HG02763 (cell line): ENCODE data around the gene NFX1.

Experiments
- ATAC-seq: cut with Tn5 transposase; IDR thresholded peaks from one replicate; pipeline ENCODE4 v1.9.1; 2021; ENCODE audit warnings: mild to moderate bottlenecking, moderate library complexity; ENCODE audit not compliant: unreplicated experiment

Gene NFX1

DNA sequence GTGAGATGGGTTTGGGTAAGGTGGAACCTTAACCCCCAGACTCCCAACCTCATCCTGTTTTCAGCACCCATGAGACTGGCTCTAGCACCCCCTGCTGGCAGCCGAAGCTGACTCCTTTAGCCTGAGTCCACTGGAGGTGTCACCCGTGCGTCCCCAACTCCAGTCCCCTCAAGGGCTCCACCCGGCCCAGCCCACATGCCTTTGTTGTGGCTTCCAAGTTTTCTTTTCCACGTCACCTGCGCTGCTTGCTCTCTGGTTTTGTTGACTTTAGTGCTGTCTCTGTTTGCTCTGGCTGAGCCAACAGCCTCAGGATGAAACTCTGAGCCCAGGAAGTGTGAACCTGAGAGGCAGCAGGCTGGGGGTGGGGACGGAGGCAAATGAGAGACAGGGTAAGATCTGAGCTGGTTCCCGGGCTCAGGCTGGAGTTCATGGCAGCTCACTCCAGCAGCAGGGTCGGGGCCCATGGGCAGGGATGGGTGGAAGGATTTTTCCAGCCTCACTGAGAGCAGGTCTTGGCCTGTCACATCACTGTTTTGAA is 125.3 kb downstream of the NFX1 start:
- ATAC-seq: peak; percentile 56

GRCh38 chr9:33416996-33417395 is 126.7 kb downstream of the NFX1 start:
- no peak for ATAC-seq

- no peak for ATAC-seq
These were observed 127.8 kb downstream of the NFX1 start for GRCh38 chr9:33418090-33418489.

GRCh38 chr9:33419708-33420303 is 129.5 kb downstream of the NFX1 start:
- no peak for ATAC-seq
